DND-41 (cell line): ENCODE results near the gene LDLRAP1.
"Not testable (repeated sequence)": the region's sequence is repeated elsewhere in the genome, so short reads cannot be mapped to it uniquely, and the experiment has no call there.

Experiments used
- CTCF ChIP-seq: IDR thresholded peaks from 2 replicates; pipeline ENCODE4 v1.5.1; 2012; ENCODE audit warnings: borderline replicate concordance, low read length, moderate library complexity, mild to moderate bottlenecking; ENCODE audit not compliant: poor library complexity, severe bottlenecking; ENCODE audit errors: extremely low read depth
- EZH2 ChIP-seq: IDR thresholded peaks from 3 replicates; pipeline ENCODE4 v1.6.1; 2012; ENCODE audit warnings: borderline replicate concordance, low read depth, mild to moderate bottlenecking, moderate library complexity, low read length, inconsistent platforms; ENCODE audit not compliant: severe bottlenecking

GRCh38 chr1:25588224-25588623 lies 44.8 kb downstream of the LDLRAP1 start:
- TF ChIP-seq CTCF, EZH2: not testable (repeated sequence)
